Sigmoid colon (tissue), 7 donors: ENCODE measurements around the gene CLPTM1. TPM values are rescaled to one million over a fixed set of nuclear protein-coding genes. Genes with fewer than 3 reads are reported as not detected.

Experiments used
- DNase-seq: peaks from one replicate; pipeline ENCODE4 v3.0.0-alpha.2; 2019
- H3K27ac ChIP-seq, 4 donors: fragments of 200-600 bp; sonication (generic); one replicate each; pipeline ENCODE4 v1.5.1; 2016 to 2019; ENCODE audit warnings: mild to moderate bottlenecking in 1 of 4
- H3K27me3 ChIP-seq, 3 donors: fragments of 200-600 bp; sonication (generic); one replicate each; pipeline ENCODE4 v1.5.1; 2019; ENCODE audit warnings: mild to moderate bottlenecking in 1 of 3
- H3K36me3 ChIP-seq, 4 donors: fragments of 200-600 bp; sonication (generic); one replicate each; pipeline ENCODE4 v1.5.1; 2016 to 2019
- H3K4me1 ChIP-seq, 4 donors: fragments of 200-600 bp; sonication (generic); one replicate each; pipeline ENCODE4 v1.5.1; 2017 to 2019
- H3K4me3 ChIP-seq, 4 donors: fragments of 200-600 bp; sonication (generic); one replicate each; pipeline ENCODE4 v1.5.1; 2017 to 2019; ENCODE audit warnings: mild to moderate bottlenecking in 2 of 4, moderate library complexity in 1 of 4
- H3K9me3 ChIP-seq, 4 donors: fragments of 200-600 bp in 3 of 4; sonication (generic) in 3 of 4; one replicate each; pipeline versions ENCODE4 v1.5.1 to v1.6.1; 2013 to 2019
- EP300 ChIP-seq, 4 donors: sonication (generic); formaldehyde crosslinking; IDR thresholded peaks; one replicate each; pipeline ENCODE4 v1.6.1; 2017; ENCODE audit warnings: antibody characterized with exemption in 4 of 4
- POLR2A ChIP-seq, 2 donors: fragments of 450-650 bp; IDR thresholded peaks; one replicate each; pipeline ENCODE4 v1.6.1; 2016; ENCODE audit warnings: antibody characterized with exemption in 2 of 2, mild to moderate bottlenecking in 2 of 2, moderate library complexity in 2 of 2
- POLR2AphosphoS5 ChIP-seq, 4 donors: sonication (generic); formaldehyde crosslinking; IDR thresholded peaks; one replicate each; pipeline ENCODE4 v1.6.1; 2017; ENCODE audit warnings: antibody characterized with exemption in 4 of 4
- WGBS, 2 donors: extraction: QIAGEN DNeasy Blood & Tissue Kit; methylation state at CpG; one replicate each; pipeline ENCODE4 v1.1.7; 2013; 5-methylcytosine and 5-hydroxymethylcytosine counted together
- intact Hi-C: fragments of 100-400 bp; cut with DNase I; formaldehyde crosslinking; loops from one replicate; pipeline ENCODE4 v1.15.1; 2023
- polyA plus RNA-seq, 3 donors: library from polyadenylated mRNA; stranded (reverse); fragments of 200-250 nt; gene quantifications; one replicate each; pipeline ENCODE4 v1.2.3, GENCODE V29; 2013
- total RNA-seq, 4 donors: library from RNA; depleted of rRNA; stranded (reverse); fragments of >200 nt; gene quantifications; one replicate each; pipeline ENCODE4 v1.1.0, GENCODE V29; 2016
- TF ChIP-seq, protein P1 (sequence below), 4 experiments: fragments of 450-650 bp in 3 of 4; fragments of 200-600 bp in 1 of 4; IDR thresholded peaks; one replicate each; pipeline ENCODE4 v1.5.1; 2016 to 2019; ENCODE audit warnings: antibody characterized with exemption in 4 of 4, mild to moderate bottlenecking in 3 of 4, moderate library complexity in 2 of 4
- donor health status: healthy with polysubstance abuse.
- donor health status: Bipolar disorder and iron deficiency.
- donor health status: healthy.

CLPTM1 gene
- total and polyA plus RNA-seq, 7 donors, result 22.2 to 94.0 (median 43.2) TPM

DNA sequence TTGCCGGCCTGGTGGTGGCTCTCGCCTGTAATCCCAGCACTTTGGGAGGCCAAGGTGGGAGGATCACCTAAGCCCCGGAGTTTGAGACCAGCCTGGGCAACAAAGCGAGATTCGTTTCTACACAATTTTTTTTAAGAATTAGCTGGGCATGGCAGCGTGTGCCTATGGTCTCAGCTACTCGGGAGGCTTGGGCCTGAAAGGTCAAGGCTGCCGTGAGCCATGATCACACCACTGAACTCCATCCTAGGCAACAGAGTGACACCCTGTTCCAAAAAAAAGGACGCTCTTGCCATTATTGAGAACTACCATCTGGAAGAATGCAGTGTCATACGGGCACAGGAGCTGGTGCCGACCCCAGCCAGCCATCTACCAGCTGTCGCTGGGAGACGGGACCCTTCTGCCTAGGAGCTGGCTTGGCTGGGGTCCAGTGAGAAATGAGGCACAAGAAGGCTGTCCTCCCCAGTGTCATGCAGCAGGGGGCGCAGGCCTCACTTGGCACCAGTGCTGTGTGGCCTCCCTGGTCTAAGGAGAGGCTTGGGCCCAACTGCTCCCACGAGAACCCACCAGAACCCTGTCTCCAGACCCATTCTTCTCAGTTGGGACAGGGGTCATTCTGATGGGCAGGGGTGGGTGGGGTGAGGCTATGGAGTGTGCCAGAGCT is 33.8 kb downstream of the CLPTM1 start:
- Histone ChIP-seq H3K4me1 (peaks cover 0 to 2% (median 0%) of the 10 kb centered on the region in 4 donors), H3K9me3 (no peaks in the 10 kb centered on the region), H3K27ac (no peak overlapping the region), H3K4me3 (no peak overlapping the region), H3K36me3 (peaks cover 13 to 85% (median 57%) of the 10 kb centered on the region in 4 donors), H3K27me3 (no peaks in the 10 kb centered on the region)
- 63 to 79% methylated on average over 15 of the region's 15 CpGs for WGBS, 2 donors
- intact Hi-C loops, result no loop called here
- TF ChIP-seq EP300 (IDR thresholded peaks at IDR 0.05), result no peak
- peak in 2 of 4 donors; percentile 28 to 40 for TF ChIP-seq POLR2AphosphoS5 (IDR thresholded peaks at IDR 0.05)
- TF ChIP-seq POLR2A (IDR thresholded peaks at IDR 0.05), result no peak
- TF ChIP-seq, protein P1, sequence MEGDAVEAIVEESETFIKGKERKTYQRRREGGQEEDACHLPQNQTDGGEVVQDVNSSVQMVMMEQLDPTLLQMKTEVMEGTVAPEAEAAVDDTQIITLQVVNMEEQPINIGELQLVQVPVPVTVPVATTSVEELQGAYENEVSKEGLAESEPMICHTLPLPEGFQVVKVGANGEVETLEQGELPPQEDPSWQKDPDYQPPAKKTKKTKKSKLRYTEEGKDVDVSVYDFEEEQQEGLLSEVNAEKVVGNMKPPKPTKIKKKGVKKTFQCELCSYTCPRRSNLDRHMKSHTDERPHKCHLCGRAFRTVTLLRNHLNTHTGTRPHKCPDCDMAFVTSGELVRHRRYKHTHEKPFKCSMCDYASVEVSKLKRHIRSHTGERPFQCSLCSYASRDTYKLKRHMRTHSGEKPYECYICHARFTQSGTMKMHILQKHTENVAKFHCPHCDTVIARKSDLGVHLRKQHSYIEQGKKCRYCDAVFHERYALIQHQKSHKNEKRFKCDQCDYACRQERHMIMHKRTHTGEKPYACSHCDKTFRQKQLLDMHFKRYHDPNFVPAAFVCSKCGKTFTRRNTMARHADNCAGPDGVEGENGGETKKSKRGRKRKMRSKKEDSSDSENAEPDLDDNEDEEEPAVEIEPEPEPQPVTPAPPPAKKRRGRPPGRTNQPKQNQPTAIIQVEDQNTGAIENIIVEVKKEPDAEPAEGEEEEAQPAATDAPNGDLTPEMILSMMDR (IDR thresholded peaks at IDR 0.05), result peak in 3 of 4 experiments; percentile 38 to 43 (median 41)
- DNase-seq, result peak; percentile 86

DNA sequence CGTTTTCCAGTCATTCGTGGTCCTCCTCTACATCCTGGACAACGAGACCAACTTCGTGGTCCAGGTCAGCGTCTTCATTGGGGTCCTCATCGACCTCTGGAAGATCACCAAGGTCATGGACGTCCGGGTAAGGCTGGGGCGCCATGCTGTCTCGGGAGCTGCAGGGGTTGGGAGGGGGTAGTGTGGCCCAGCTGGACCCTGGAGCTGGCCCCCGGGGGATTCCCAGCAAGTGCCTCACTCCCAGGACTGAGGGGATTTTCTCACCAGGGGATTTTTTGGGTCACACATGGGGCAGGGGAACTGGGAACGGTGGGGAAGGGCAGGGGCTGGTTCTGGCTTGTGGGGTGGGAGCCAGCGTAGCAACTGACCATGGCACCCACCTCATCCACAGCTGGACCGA is 35.3 kb downstream of the CLPTM1 start:
- TF ChIP-seq POLR2AphosphoS5 (IDR thresholded peaks at IDR 0.05) (no peak), EP300 (IDR thresholded peaks at IDR 0.05) (no peak), POLR2A (IDR thresholded peaks at IDR 0.05) (no peak)
- TF ChIP-seq, protein P1 (IDR thresholded peaks at IDR 0.05), result no peak
- peaks cover 13 to 71% (median 48%) of the 10 kb centered on the region in 4 donors for H3K36me3 ChIP-seq

DNA sequence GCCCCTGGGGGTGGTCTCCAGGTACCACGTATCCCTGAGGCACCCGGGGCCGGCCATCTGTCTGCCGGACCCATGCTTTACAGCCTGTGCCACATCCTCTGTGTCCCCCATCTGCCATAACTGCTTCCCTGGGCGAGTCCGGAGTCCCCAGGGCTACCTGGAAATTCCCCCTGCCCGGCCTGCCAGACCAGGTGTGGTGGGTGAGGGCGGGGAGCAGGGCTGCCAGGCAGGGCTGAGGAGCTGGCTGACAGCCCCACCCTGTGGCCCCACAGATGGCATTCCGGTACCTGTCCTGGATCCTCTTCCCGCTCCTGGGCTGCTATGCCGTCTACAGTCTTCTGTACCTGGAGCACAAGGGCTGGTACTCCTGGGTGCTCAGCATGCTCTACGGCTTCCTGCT is 35.8 kb downstream of the CLPTM1 start:
- WGBS, 2 donors, result 59 to 77% methylated on average over 12 of the region's 12 CpGs
- intact Hi-C loops, result no loop called here
- Histone ChIP-seq H3K9me3 (no peaks in the 10 kb centered on the region), H3K27ac (no peak overlapping the region), H3K4me1 (peaks cover 0 to 2% (median 0%) of the 10 kb centered on the region in 4 donors), H3K36me3 (peaks cover 13 to 66% (median 43%) of the 10 kb centered on the region in 4 donors), H3K4me3 (no peak overlapping the region), H3K27me3 (no peaks in the 10 kb centered on the region)
- DNase-seq, result peak; percentile 60
- no peak for TF ChIP-seq EP300 (IDR thresholded peaks at IDR 0.05)
- no peak for TF ChIP-seq POLR2AphosphoS5 (IDR thresholded peaks at IDR 0.05)
- TF ChIP-seq POLR2A (IDR thresholded peaks at IDR 0.05), result no peak
- TF ChIP-seq, protein P1 (IDR thresholded peaks at IDR 0.05), result no peak

More for the DNA sequence above, 35.3 kb downstream of the CLPTM1 start:
- DNase-seq, result peak; percentile 60
- no peaks in the 10 kb centered on the region for H3K9me3 ChIP-seq
- H3K4me3 ChIP-seq, result no peak overlapping the region
- intact Hi-C loops, result no loop called here
- H3K27ac ChIP-seq, result no peak overlapping the region
- 89 to 90% methylated on average over 14 of the region's 14 CpGs for WGBS, 2 donors
- peaks cover 0 to 2% (median 0%) of the 10 kb centered on the region in 4 donors for H3K4me1 ChIP-seq
- no peaks in the 10 kb centered on the region for H3K27me3 ChIP-seq

DNA sequence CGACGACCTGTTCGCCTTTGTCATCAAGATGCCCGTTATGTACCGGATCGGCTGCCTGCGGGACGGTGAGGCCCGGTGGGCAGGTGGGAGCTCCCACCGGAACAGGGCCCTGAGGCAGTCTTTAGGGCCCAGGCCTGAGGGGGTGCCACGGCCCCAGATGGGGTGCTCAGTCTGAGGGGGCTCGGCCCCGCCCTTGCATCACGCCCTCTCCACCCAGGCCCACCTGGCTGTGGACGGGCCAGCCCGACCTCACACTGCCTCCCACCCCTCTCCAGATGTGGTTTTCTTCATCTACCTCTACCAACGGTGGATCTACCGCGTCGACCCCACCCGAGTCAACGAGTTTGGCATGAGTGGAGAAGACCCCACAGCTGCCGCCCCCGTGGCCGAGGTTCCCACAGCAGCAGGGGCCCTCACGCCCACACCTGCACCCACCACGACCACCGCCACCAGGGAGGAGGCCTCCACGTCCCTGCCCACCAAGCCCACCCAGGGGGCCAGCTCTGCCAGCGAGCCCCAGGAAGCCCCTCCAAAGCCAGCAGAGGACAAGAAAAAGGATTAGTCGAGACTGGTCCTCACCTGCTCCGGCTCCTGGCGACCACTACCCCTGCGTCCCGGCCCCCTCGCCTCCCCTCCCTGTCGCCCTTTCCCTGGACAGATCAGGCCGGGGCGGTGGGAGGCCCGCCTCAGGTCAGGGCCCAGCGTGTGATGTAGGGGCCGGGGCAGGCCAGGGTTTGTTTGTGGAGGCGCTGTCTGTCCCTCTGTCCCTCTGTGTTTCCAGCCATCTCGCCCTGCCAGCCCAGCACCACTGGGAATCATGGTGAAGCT is 37.4 kb downstream of the CLPTM1 start:
- no peaks in the 10 kb centered on the region for H3K27me3 ChIP-seq
- H3K4me1 ChIP-seq, result peaks cover 0 to 2% (median 0%) of the 10 kb centered on the region in 4 donors
- no peak overlapping the region for H3K4me3 ChIP-seq
- H3K27ac ChIP-seq, result no peak overlapping the region
- intact Hi-C loops, result no loop called here
- no peak for DNase-seq
- H3K36me3 ChIP-seq, result peaks cover 5 to 55% (median 32%) of the 10 kb centered on the region in 4 donors
- 93% methylated on average over 44 of the region's 44 CpGs for WGBS, 2 donors
- TF ChIP-seq POLR2A (IDR thresholded peaks at IDR 0.05) (no peak), EP300 (IDR thresholded peaks at IDR 0.05) (no peak), POLR2AphosphoS5 (IDR thresholded peaks at IDR 0.05) (no peak)
- TF ChIP-seq, protein P1 (IDR thresholded peaks at IDR 0.05), result no peak
- no peaks in the 10 kb centered on the region for H3K9me3 ChIP-seq
